Superior temporal gyrus (tissue), 1 donor: Measurements from ENCODE around the gene SERF1B.
"Not testable (repeated sequence)": the region's sequence is repeated elsewhere in the genome, so short reads cannot be mapped to it uniquely, and the experiment has no call there.

ENCODE experiments used
- DNase-seq: peaks from one replicate; pipeline ENCODE4 v3.0.0-alpha.2; 2016; ENCODE audit errors: extremely low spot score

SERF1B gene

DNA sequence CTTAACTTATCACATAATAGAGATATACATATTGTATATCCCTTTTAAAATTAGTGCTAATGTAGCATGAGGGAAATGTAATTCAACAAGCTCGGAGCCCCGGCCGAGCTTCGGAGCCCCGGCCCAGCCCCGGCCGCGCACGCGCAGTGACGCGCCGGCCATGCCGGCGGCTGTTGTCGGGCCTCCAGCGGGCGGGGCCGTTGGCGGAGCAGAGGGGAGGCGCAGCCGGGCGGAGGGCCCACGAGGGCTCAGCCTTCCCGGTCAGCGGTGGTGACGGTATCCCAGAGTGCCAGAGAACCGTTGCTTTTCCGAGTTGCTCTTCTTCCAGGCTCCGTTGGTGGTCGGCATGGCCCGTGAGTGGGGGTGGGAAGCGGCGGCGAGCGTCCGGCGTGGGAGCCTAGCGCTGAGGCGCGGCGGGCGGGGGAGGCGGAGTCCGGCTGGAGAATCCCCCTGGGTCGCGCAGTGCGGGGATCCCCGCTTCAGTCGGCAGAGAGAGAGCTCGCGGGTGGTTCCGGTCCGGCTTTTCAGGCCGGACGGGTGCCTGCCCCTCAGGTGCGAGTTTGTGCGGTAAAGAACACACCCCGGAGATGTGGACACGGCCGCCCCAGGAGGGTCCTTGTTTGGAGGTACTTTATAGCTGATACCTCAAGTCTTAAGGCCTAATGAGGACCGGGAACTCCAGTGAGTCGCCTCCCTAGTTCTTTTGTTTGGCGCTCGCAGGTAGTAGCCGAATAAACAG lies at the start of gene SERF1B:
Gene SERF1B, plus strand, starts transcription at position 146 of the 739 bp plus-strand sequence. Its CDS starts 201 bp downstream, at position 347.
- not testable (repeated sequence) for DNase-seq

DNA sequence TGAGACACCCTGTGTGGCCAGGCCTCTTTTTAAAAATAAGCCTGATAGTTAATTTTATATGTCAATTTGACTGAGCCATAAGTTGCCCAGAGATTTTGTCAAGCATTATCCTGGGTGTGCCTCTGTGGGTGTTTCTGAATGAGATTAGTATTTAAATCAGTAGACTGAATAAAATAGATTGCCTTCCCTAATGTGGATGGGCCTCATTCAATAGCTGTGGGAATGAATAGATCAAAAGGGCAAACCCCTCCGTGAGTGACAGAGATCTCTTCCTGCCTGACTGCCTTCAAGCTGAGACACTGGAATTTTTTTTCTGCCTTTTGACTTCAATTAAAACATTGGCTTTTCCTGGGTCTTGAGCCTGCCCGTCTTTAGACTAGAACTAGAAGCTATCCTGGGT lies 33.3 kb upstream of the SERF1B start:
- DNase-seq: not testable (repeated sequence)

DNA sequence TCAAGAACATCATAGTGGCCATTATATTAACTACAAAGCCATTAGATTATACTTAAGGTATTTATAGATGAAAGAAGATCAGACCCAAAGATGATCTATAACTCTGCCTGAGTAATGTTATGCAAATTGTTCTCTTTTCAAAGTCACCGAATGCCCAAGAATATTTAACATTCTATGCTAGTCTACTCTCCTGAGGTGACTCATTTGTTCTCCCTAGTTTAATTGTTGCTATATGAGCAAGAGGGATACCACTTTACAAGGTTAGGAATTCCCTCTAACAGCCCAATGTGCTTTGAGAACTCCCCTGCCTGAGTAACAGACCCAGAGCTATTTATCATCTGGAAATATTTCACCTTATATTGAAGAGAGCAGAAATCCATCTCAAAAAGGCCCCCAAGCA lies 29.5 kb upstream of the SERF1B start:
- DNase-seq: not testable (repeated sequence)

DNA sequence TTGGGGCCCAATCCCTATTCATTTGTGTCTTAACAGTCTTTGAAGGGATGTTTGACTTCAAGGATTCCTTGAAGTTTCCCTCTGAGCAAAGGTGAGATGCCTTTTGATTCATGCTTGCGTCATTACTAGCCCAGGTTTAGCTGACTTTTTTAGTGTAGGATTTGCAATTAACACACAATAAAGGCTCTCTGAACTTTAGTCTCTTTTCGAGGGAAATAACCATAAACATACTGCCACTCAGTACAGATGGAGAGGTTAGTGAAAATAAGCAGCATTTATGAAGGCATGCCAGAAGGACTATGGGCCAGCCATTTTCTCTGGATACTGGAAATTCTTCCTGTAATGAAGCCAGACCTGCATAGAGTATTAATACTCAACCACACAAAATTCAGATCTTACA lies 4.4 kb upstream of the SERF1B start:
- not testable (repeated sequence) for DNase-seq

DNA sequence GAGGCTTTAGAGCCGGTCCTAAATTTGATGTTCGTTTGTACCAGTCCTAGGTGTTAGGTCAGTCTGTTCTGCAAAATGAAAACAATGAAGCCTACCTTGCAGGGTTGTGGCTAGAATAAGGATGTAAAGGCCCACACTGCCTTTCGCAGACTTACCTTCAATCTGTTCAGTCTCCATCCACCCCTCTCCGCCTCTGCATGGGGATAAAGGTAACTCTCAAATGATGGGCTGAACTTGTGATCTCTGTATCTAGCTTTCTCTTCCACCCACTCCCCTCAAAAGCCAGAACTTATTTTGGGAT lies 744 bp downstream of the SERF1B start:
- not testable (repeated sequence) for DNase-seq

DNA sequence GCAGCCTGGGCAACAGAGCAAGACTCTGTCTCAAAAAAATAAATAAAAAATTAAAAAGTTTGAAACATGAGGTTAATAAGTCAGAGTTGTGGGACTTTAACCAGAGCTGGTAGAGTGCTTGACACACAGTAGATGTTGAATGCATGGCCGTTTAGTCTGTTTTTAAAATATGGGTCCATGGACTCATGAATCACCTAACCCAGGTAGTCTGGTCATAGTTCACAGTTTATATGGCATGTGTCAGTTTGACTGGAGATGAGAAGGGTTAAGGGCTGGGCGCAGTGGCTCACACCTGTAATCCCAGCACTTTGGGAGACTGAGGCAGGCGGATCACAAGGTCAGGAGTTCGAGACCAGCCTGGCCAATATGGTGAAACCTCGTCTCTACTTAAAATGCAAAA lies 6.2 kb downstream of the SERF1B start:
- DNase-seq: not testable (repeated sequence)

DNA sequence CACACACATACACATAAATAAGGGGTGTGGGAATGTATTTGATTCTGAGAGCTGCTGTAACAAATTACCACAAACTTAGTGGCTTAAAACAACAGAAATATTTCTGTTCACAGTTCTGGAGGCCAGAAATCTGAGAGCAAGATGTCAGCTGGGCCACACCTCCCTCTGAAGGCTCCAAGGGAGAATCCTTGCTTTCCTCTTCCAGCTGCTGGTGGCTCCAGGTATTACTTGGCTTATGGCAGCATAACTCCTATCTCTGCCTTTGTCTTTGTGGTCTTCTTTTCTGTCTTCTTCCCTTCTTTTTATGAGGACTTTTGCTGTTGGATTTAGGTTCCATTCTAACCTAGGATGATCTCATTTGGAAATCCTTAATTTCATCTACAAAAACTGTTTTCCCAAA lies 16.4 kb downstream of the SERF1B start:
- not testable (repeated sequence) for DNase-seq

DNA sequence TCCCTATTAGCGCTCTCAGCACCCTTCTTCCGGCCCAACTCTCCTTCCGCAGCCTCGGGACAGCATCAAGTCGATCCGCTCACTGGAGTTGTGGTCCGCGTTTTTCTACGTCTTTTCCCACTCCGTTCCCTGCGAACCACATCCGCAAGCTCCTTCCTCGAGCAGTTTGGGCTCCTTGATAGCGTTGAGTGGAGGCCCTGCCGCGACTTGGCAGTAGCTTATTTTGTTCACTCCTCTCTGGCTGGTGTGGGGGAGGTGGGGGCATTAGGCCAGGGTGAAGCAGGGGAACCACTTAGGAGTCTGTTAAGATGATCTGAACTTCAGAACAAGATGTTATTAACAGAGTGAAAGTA lies 24.7 kb downstream of the SERF1B start:
- DNase-seq: not testable (repeated sequence)

DNA sequence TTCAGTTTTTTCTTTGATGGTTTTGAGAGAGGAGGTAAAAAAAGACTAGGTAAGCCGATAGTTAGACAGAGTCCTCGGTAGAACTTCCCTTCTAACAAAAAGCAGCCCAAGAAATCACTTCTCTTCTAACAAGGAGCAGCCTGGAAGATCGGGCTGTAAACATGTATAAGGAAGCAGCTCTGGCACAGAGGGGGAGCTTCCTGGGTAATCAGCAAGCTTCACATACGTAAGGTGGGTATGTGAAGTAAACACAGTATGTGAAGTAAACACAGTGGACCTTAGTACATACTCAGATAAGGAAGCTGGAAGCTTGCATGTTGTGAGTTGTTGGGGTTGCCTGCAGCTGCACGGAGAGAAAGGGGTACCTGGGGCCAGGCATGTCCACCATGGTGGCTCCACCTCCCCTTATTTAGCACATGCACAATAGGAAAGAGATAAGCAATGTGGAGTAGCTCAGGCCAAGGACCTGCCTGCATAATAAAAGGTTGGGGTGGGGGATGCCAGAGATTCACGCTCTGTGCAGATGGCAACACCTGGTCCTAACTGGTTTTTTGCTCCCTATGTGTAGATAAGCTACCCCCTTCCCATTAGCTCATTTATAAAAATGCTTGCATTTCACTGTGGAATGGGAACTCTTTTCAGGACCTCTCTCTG lies 31.4 kb downstream of the SERF1B start:
- DNase-seq: not testable (repeated sequence)

DNA sequence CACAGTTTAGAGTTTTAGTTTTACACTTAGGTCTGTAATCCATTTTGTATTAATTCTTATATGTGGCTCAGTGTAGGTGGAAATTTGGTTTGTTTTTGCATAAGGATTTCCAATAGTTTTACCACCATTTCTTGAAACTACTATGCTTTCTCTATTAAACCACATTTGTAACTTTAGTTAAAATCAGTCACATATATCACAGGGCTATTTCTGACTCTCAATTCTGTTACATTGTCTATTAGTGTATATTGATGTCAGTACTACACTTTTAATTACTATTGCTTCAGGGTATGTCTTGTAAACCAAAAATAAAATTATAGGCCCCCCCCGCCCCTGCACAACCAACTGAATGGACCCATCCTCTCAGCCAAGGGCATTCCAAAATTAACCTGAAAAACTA lies 32.1 kb downstream of the SERF1B start:
- not testable (repeated sequence) for DNase-seq

DNA sequence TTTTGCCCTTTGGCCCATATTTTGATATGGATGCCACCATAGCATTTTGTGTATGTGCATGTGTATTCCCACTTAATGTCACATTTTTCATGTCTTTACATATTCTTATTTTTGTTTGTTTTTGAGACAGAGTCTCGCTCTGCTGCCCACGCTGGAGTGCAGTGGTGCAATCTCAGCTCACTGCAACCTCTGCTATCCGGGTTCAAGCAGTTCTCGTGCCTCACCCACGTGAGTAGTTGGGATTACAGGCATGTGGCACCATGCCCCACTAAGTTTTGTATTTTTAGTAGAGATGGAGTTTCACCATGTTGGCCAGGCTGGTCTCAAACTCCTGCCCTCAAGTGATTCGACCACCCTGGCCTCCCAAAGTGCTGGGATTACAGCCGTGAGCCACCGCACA lies 52.6 kb downstream of the SERF1B start:
- not testable (repeated sequence) for DNase-seq

DNA sequence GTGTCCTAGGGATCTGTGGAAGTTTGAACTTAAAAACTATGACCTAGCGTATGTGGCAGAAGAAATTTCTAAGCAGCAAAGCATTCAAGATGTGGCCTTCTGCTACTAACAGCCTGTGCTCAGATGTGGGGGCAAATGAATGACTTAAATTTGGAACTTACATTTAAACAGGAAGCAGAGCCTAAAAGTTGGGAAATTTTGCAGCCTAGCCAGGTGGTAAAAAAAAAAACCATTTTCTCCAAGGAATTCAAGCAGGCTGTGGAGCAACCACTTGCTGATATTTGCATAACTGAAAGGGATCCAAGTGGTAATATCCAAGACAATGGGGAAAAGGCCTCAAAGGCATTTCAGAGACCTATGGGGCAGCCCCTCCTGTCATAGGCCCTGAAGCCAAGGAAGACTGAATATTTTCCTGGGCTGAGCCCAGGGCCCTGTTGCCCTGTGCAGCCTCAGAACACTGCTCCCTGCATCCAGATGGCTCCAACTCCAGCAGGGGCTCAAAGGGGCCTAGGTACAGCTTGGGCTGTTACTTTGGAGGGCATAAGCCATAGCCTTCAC lies 63.9 kb downstream of the SERF1B start:
- DNase-seq: not testable (repeated sequence)

DNA sequence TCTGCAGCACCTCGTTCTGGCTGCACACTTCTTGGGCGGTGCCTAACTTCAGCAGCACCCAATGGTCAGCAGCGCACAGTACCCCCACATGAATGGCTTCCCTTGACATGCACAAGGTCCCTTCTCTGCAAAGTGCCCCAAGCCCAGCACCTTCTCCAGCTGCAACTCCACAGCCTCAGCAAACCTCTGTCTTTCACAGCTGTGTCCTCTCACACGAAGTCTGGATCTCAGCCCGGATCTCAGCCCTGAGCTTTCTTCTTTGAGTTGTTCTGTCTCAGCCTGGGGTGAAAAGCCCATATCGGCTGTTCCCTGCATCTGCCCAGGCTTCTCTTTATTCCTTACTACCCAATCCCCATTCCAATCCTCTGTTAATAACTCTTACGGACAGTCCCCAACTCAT lies 66.7 kb downstream of the SERF1B start:
- DNase-seq: not testable (repeated sequence)
